Measurements from ENCODE around the gene CLCNKB. TPM values are rescaled to one million over a fixed set of nuclear protein-coding genes. Genes with fewer than 3 reads are reported as not detected.

The CLCNKB gene
- total RNA-seq, 1 experiment from 2014 or later, result 0.81 TPM

- Histone ChIP-seq H3K9me3 (ENCODE audit: control insufficient read depth in 1 of 2, insufficient read depth in 1 of 2, low read depth in 1 of 2, low read length in 2 of 2) (no peaks in the 10 kb centered on the region), H3K9me2 (ENCODE audit: insufficient read depth) (no peaks in the 10 kb centered on the region), H3K79me2 (ENCODE audit: insufficient read depth, low read length) (no peaks in the 10 kb centered on the region), H3K4me2 (ENCODE audit: low read length) (no peak overlapping the region), H4K20me1 (ENCODE audit: insufficient read depth) (no peaks in the 10 kb centered on the region), H2AFZ (ENCODE audit: low read depth, low read length, poor library complexity, severe bottlenecking) (no peak overlapping the region), H3K36me3 (ENCODE audit: control insufficient read depth in 1 of 2, insufficient read depth in 2 of 2, low read length in 2 of 2) (no peaks in the 10 kb centered on the region), H3K27ac (ENCODE audit: low read depth, low read length) (no peak overlapping the region), H3K9ac (ENCODE audit: low read length) (no peak overlapping the region), H3K4me3 (replicated peaks in 1 of 2; ENCODE audit: low read depth in 1 of 2, low read length in 2 of 2) (no peak overlapping the region), H3K27me3 (ENCODE audit: insufficient read depth, low read length) (no peaks in the 10 kb centered on the region), H3K4me1 (ENCODE audit: control insufficient read depth in 1 of 2, insufficient read depth in 2 of 2, low read length in 2 of 2) (peaks cover 10 to 27% of the 10 kb centered on the region in 2 experiments)
- peak; percentile 73 for ATAC-seq
- peak; percentile 95 to 99 (median 95) for TF ChIP-seq CTCF (IDR thresholded peaks at IDR 0.05 in 2 of 3, conservative IDR thresholded peaks at IDR 0.05 in 1 of 3; ENCODE audit: borderline replicate concordance in 1 of 3, insufficient read depth in 1 of 3, low read depth in 2 of 3, low read length in 2 of 3)
- peak; percentile 99 for TF ChIP-seq RAD21 (IDR thresholded peaks at IDR 0.05; ENCODE audit: low read depth)
- TF ChIP-seq SIN3A (IDR thresholded peaks at IDR 0.05; ENCODE audit: low read depth), result no peak
- ChIA-PET CTCF (interaction anchor here (0.6 to 1.9 kb wide), 4 partner anchors 64 to 217 kb away, joined by 3 to 4 read pairs (median 4); partner anchors contain the start of gene FAM131C), RAD21 (ENCODE audit: low non-redundant PET in 1 of 2, low total read pairs in 2 of 2, uncharacterized antibody in 2 of 2, unreplicated experiment in 2 of 2) (no interaction called here), POLR2A (no interaction called here)
- intact Hi-C loops (cut with micrococcal nuclease), result loop anchor here (1.0 to 10.0 kb wide), 3 partner anchors 47 to 176 kb away; partner anchors contain the start of gene FAM131C
- BruUV-seq (replicated peaks), result no TSS peak
- DNase-seq (ENCODE audit: low read depth, low spot score), result peak; percentile 64
Observed at GRCh38 chr1:16009030-16009460, 34.5 kb upstream of the CLCNKB start.

- no peaks in the 10 kb centered on the region for H3K36me3 ChIP-seq (ENCODE audit: control insufficient read depth in 1 of 2, insufficient read depth in 2 of 2, low read length in 2 of 2)
- H3K9me3 ChIP-seq (ENCODE audit: control insufficient read depth in 1 of 2, insufficient read depth in 1 of 2, low read depth in 1 of 2, low read length in 2 of 2), result no peaks in the 10 kb centered on the region
- BruUV-seq (replicated peaks), result no TSS peak
- intact Hi-C loops (cut with micrococcal nuclease), result loop anchor here (1.0 to 10.0 kb wide), 3 partner anchors 47 to 175 kb away; partner anchors contain the start of gene FAM131C
- H4K20me1 ChIP-seq (ENCODE audit: insufficient read depth), result no peaks in the 10 kb centered on the region
- H3K27ac ChIP-seq (ENCODE audit: low read depth, low read length), result no peak overlapping the region
- ATAC-seq (no peak), DNase-seq (ENCODE audit: low read depth, low spot score) (no peak)
- H3K4me3 ChIP-seq (replicated peaks in 1 of 2; ENCODE audit: low read depth in 1 of 2, low read length in 2 of 2), result no peak overlapping the region
- H3K9me2 ChIP-seq (ENCODE audit: insufficient read depth), result no peaks in the 10 kb centered on the region
- H3K4me2 ChIP-seq (ENCODE audit: low read length), result no peak overlapping the region
- POLR2A ChIA-PET, result no interaction called here
- no peaks in the 10 kb centered on the region for H3K27me3 ChIP-seq (ENCODE audit: insufficient read depth, low read length)
- H3K79me2 ChIP-seq (ENCODE audit: insufficient read depth, low read length), result no peaks in the 10 kb centered on the region
- H3K4me1 ChIP-seq (ENCODE audit: control insufficient read depth in 1 of 2, insufficient read depth in 2 of 2, low read length in 2 of 2), result peaks cover 10 to 29% of the 10 kb centered on the region in 2 experiments
- TF ChIP-seq SP1 (IDR thresholded peaks at IDR 0.05; ENCODE audit: low read depth) (no peak), SRF (IDR thresholded peaks at IDR 0.05; ENCODE audit: low read depth) (no peak), YY1 (IDR thresholded peaks at IDR 0.05; ENCODE audit: extremely low read depth, insufficient replicate concordance, low read depth, low read length) (no peak), ELF1 (IDR thresholded peaks at IDR 0.05; ENCODE audit: borderline replicate concordance, low read depth) (no peak), CEBPB (IDR thresholded peaks at IDR 0.05; ENCODE audit: low read depth) (no peak), CBX3 (IDR thresholded peaks at IDR 0.05; ENCODE audit: low read depth) (no peak), POLR2AphosphoS5 (IDR thresholded peaks at IDR 0.05; ENCODE audit: low read depth, low read length) (no peak)
- CTCF ChIA-PET, result interaction anchor here (0.6 to 1.4 kb wide), 3 partner anchors 64 to 194 kb away, joined by 3 to 4 read pairs (median 4); partner anchors contain the start of gene FAM131C
- no peak overlapping the region for H3K9ac ChIP-seq (ENCODE audit: low read length)
- RAD21 ChIA-PET (ENCODE audit: low non-redundant PET in 1 of 2, low total read pairs in 2 of 2, uncharacterized antibody in 2 of 2, unreplicated experiment in 2 of 2), result no interaction called here
- no peak overlapping the region for H2AFZ ChIP-seq (ENCODE audit: low read depth, low read length, poor library complexity, severe bottlenecking)
Observed at GRCh38 chr1:16009678-16010077, 33.9 kb upstream of the CLCNKB start.

Measured in HCT116 (cell line).